K562 (cell line): ENCODE measurements around the gene SF3A2. TPM values are rescaled to one million over a fixed set of nuclear protein-coding genes. Genes with fewer than 3 reads are reported as not detected.

Source experiments
- ATAC-seq: fragments of 200-7000 bp; cut with Tn5 transposase; 3 replicates; pipeline ENCODE4 v1.9.1; 2020; ENCODE audit warnings: moderate library complexity
- BruUV-seq: library from RNA; stranded (reverse); fragments of 400-500 nt; replicated peaks from 2 replicates; lab custom pipeline; 2021; lab: Mats Ljungman, UMichigan
- CTCF ChIA-PET: fragments of 300-600 bp; formaldehyde crosslinking; extraction: SDS; loops from one replicate; lab custom pipeline; 2021; ENCODE audit warnings: low intra/inter-chr PET ratio; lab: Yijun Ruan, JAX
- POLR2A ChIA-PET: fragments of 300-600, 350-650 bp; sonication (Branson Sonifier 250); formaldehyde crosslinking; extraction: SDS; loops from one replicate; lab custom pipeline; 2021; ENCODE audit warnings: antibody characterized with exemption, inconsistent platforms; lab: Yijun Ruan, JAX
- DNase-seq, 4 experiments: peaks; one replicate each; pipeline versions ENCODE4 v3.0.0 to v3.0.0-alpha.2; 2011 to 2018; ENCODE audit warnings: low spot score in 3 of 4, mixed read lengths in 3 of 4; ENCODE audit errors: extremely low read depth in 1 of 4
- FAIRE-seq: peaks from 2 replicates; lab custom pipeline; 2011; peaks lifted over from hg19 to GRCh38; lab: Jason Lieb, UNC
- H2AFZ ChIP-seq: 2 replicates; pipeline ENCODE4 v1.6.0; 2011; ENCODE audit warnings: low read depth, low read length, control low read depth, inconsistent platforms
- H3K27ac ChIP-seq: fragments of 200-600 bp; 3 replicates; pipeline ENCODE4 v1.8.0; 2011; ENCODE audit warnings: low read depth, mild to moderate bottlenecking, control low read depth, inconsistent platforms, low read length, moderate library complexity, mixed read lengths; ENCODE audit errors: extremely low read depth
- H3K27me3 ChIP-seq, 2 experiments: fragments of 300-600 bp in 1 of 2; 2 replicates in 1 of 2; 3 replicates in 1 of 2; pipeline versions ENCODE4 v1.6.0 to v1.8.0; 2011; ENCODE audit warnings: inconsistent platforms in 2 of 2, low read length in 2 of 2, mild to moderate bottlenecking in 1 of 2, mixed read lengths in 1 of 2, moderate library complexity in 1 of 2; ENCODE audit not compliant: control insufficient read depth in 2 of 2, insufficient read depth in 2 of 2
- H3K36me3 ChIP-seq: fragments of 300-600 bp; 3 replicates; pipeline ENCODE4 v1.8.0; 2011; ENCODE audit warnings: mild to moderate bottlenecking, low read length, inconsistent platforms; ENCODE audit not compliant: control insufficient read depth, insufficient read depth
- H3K4me1 ChIP-seq, 2 experiments: fragments of 200-600 bp in 1 of 2; replicated peaks in 1 of 2; 2 replicates in 1 of 2; 3 replicates in 1 of 2; pipeline versions ENCODE4 v1.5.1 to v1.8.0; 2011; ENCODE audit warnings: inconsistent platforms in 2 of 2, low read length in 2 of 2, mild to moderate bottlenecking in 1 of 2, mixed read lengths in 1 of 2, moderate library complexity in 1 of 2; ENCODE audit not compliant: control insufficient read depth in 2 of 2, insufficient read depth in 2 of 2
- H3K4me2 ChIP-seq: 2 replicates; pipeline ENCODE4 v1.6.1; 2011; ENCODE audit warnings: low read length, control low read depth, inconsistent platforms, mixed read lengths; ENCODE audit not compliant: insufficient read depth
- H3K4me3 ChIP-seq: fragments of 200-600 bp; sonication (generic), shearing (Covaris generic); 2 replicates; pipeline ENCODE4 v1.5.1; 2016; ENCODE audit warnings: control low read depth, inconsistent platforms
- H3K79me2 ChIP-seq: fragments of 200-600 bp; 3 replicates; pipeline ENCODE4 v1.8.0; 2011; ENCODE audit warnings: low read length, inconsistent platforms; ENCODE audit not compliant: control insufficient read depth, insufficient read depth
- H3K9ac ChIP-seq, 2 experiments: 2 replicates each; pipeline versions ENCODE4 v1.6.0 to v1.6.1; 2011; ENCODE audit warnings: low read depth in 2 of 2, low read length in 2 of 2, control low read depth in 1 of 2, inconsistent platforms in 1 of 2, mild to moderate bottlenecking in 1 of 2, mixed read lengths in 1 of 2; ENCODE audit not compliant: insufficient read depth in 1 of 2
- H3K9me1 ChIP-seq: one replicate; pipeline ENCODE4 v1.6.0; 2011; ENCODE audit warnings: inconsistent platforms, mild to moderate bottlenecking, low read length, moderate library complexity; ENCODE audit not compliant: control insufficient read depth, insufficient read depth
- H3K9me3 ChIP-seq: replicated peaks from 2 replicates; pipeline ENCODE4 v1.5.1; 2011; ENCODE audit warnings: low read depth, low read length, inconsistent platforms; ENCODE audit not compliant: control insufficient read depth, insufficient read depth
- H4K20me1 ChIP-seq: replicated peaks from 2 replicates; pipeline ENCODE4 v1.6.1; 2011; ENCODE audit warnings: low read length, inconsistent platforms, mixed read lengths; ENCODE audit not compliant: control insufficient read depth, insufficient read depth
- ELF2 ChIP-seq: fragments of 250-450 bp; sonication (Bioruptor Pico); IDR thresholded peaks from 2 replicates; pipeline ENCODE4 v1.5.0; 2021; ENCODE audit warnings: mild to moderate bottlenecking
- MTA2 ChIP-seq: fragments of 450-650 bp; IDR thresholded peaks from 2 replicates; pipeline ENCODE4 v1.6.1; 2016; ENCODE audit warnings: low read depth
- POLR2G ChIP-seq: fragments of 200-400 bp; formaldehyde crosslinking; IDR thresholded peaks from 2 replicates; pipeline ENCODE4 v1.6.1; 2017; ENCODE audit warnings: low read depth, mild to moderate bottlenecking, antibody characterized with exemption, low read length, moderate library complexity
- RBM22 ChIP-seq: fragments of 200-400 bp; formaldehyde crosslinking; IDR thresholded peaks from 2 replicates; pipeline ENCODE4 v1.6.1; 2018; ENCODE audit warnings: low read length, low read depth; ENCODE audit not compliant: poor library complexity, severe bottlenecking
- TBL1XR1 ChIP-seq, 2 experiments: IDR thresholded peaks; 2 replicates each; pipeline ENCODE4 v1.6.1; 2012; ENCODE audit warnings: improper control_type of control experiment in 2 of 2, low read length in 2 of 2, mild to moderate bottlenecking in 1 of 2
- THRAP3 ChIP-seq: fragments of 450-650 bp; IDR thresholded peaks from 2 replicates; pipeline ENCODE4 v1.6.1; 2016; ENCODE audit warnings: mild to moderate bottlenecking, inconsistent platforms, borderline replicate concordance
- WGBS: fragments of 100-300 bp; shearing (Covaris generic); methylation state at CpG from one replicate; pipeline ENCODE4 v1.1.6; 2016; ENCODE audit warnings: low coverage, mixed read lengths; ENCODE audit not compliant: insufficient coverage; ENCODE audit errors: missing lambda C conversion rate; 5-methylcytosine and 5-hydroxymethylcytosine counted together
- in situ Hi-C: fragments of 300-500 bp; cut with MboI; formaldehyde crosslinking; loops from 4 replicates; pipeline ENCODE4 v1.15.0; 2018; ENCODE audit warnings: inconsistent platforms, mixed read lengths
- intact Hi-C: fragments of 100-400 bp; cut with micrococcal nuclease; formaldehyde crosslinking; loops from 2 replicates; pipeline ENCODE4 v1.14.2; 2022
- polyA plus RNA-seq, 8 experiments: library from polyadenylated mRNA; depleted of rRNA in 4 of 8; stranded (reverse) in 5 of 8; unstranded in 3 of 8; fragments of >200 nt; fragmentation: Nextera tagmentation in 2 of 8; fragmentation: Illumina TruSeq in 1 of 8; extraction: Ambion mirVana in 2 of 8; extraction: Trizol in 1 of 8; gene quantifications; 2 replicates each; pipeline versions ENCODE4 v1.2.1 to v1.2.3, GENCODE V29; 2011 to 2014; ENCODE audit warnings: inconsistent platforms in 1 of 8, missing spikeins in 1 of 8
- total RNA-seq, 7 experiments: library from RNA; depleted of rRNA in 6 of 7; stranded (reverse); fragments of >200 nt in 6 of 7; fragmentation: Illumina TruSeq in 2 of 7; extraction: Trizol in 2 of 7; gene quantifications; 2 replicates each; pipeline versions ENCODE4 v1.2.1 to v1.2.3, GENCODE V29; 2011 to 2021; ENCODE audit warnings: low replicate concordance in 1 of 7
- TF ChIP-seq, protein P1 (sequence below), 2 experiments: IDR thresholded peaks; 2 replicates each; pipeline ENCODE4 v1.6.1; 2012; ENCODE audit warnings: improper control_type of control experiment in 2 of 2, low read depth in 2 of 2, low read length in 2 of 2, borderline replicate concordance in 1 of 2

Gene SF3A2
- total and polyA plus RNA-seq, 9 of the 15 experiments (the other 6 are each of a cell fraction or from before 2014, with no cell fraction given), result 0.17 to 194 (median 22.8) TPM

DNA sequence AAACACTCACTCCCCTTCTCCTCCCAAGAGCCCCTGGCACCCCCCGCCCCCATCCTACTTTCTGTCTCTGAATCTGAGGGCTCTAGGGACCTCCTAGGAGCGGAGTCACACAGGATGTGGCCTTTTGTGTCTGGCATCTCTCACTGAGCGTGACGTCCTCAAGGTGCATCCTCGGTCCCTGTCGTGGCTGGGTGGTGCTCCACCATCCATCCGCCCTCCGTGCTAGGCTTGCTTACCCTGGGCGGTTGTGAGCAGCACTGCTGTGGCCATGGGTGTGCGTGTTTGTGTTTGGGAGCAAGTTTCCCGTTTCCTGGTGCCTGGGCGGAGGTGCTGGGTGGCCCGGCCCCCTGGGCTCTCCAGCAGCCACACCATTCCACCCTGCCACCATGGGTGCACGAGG is 12.7 kb upstream of the SF3A2 start:
- Histone ChIP-seq H3K27ac (no peak overlapping the region), H3K9me3 (no peaks in the 10 kb centered on the region), H3K4me3 (no peak overlapping the region), H4K20me1 (no peaks in the 10 kb centered on the region), H3K4me1 (peaks cover 0 to 32% of the 10 kb centered on the region in 2 experiments; a peak in 1 of 5 replicates), H3K9ac (no peak overlapping the region; a peak in 1 of 4 replicates), H3K27me3 (no peaks in the 10 kb centered on the region), H3K36me3 (peaks cover 91% of the 10 kb centered on the region; the same call in 2 of the 3 replicates), H3K4me2 (no peak overlapping the region), H2AFZ (no peak overlapping the region), H3K79me2 (no peaks in the 10 kb centered on the region), H3K9me1 (no peaks in the 10 kb centered on the region)
- FAIRE-seq (no peak), ATAC-seq (no peak), DNase-seq (no peak)
- no TSS peak for BruUV-seq
- CTCF ChIA-PET, result no interaction called here
- POLR2A ChIA-PET, result no interaction called here
- intact Hi-C loops (no loop called here), in situ Hi-C loops (no loop called here)
- no peak for TF ChIP-seq THRAP3
- TF ChIP-seq, protein P1, sequence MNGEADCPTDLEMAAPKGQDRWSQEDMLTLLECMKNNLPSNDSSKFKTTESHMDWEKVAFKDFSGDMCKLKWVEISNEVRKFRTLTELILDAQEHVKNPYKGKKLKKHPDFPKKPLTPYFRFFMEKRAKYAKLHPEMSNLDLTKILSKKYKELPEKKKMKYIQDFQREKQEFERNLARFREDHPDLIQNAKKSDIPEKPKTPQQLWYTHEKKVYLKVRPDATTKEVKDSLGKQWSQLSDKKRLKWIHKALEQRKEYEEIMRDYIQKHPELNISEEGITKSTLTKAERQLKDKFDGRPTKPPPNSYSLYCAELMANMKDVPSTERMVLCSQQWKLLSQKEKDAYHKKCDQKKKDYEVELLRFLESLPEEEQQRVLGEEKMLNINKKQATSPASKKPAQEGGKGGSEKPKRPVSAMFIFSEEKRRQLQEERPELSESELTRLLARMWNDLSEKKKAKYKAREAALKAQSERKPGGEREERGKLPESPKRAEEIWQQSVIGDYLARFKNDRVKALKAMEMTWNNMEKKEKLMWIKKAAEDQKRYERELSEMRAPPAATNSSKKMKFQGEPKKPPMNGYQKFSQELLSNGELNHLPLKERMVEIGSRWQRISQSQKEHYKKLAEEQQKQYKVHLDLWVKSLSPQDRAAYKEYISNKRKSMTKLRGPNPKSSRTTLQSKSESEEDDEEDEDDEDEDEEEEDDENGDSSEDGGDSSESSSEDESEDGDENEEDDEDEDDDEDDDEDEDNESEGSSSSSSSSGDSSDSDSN (IDR thresholded peaks at IDR 0.05; ENCODE audit: borderline replicate concordance in 1 of 2, low read depth in 2 of 2, low read length in 2 of 2), result no peak
- TF ChIP-seq MTA2, result no peak
- no peak for TF ChIP-seq TBL1XR1 (IDR thresholded peaks at IDR 0.05; ENCODE audit: low read length in 2 of 2)
- peak; percentile 64 for TF ChIP-seq POLR2G
- TF ChIP-seq RBM22, result peak; percentile 65
- TF ChIP-seq ELF2 (CRISPR knock-in tag), result no peak
- 100% methylated on average over 14 of the region's 14 CpGs for WGBS
